Inflammatory macrophage treated with lipopolysaccharide for 1 hour (primary cell): ENCODE data around the gene KCNMA1.

Experiments
- DNase-seq, 2 donors: peaks; one replicate each; pipeline ENCODE4 v3.0.0-alpha.2; 2020 to 2022

The KCNMA1 gene

DNA sequence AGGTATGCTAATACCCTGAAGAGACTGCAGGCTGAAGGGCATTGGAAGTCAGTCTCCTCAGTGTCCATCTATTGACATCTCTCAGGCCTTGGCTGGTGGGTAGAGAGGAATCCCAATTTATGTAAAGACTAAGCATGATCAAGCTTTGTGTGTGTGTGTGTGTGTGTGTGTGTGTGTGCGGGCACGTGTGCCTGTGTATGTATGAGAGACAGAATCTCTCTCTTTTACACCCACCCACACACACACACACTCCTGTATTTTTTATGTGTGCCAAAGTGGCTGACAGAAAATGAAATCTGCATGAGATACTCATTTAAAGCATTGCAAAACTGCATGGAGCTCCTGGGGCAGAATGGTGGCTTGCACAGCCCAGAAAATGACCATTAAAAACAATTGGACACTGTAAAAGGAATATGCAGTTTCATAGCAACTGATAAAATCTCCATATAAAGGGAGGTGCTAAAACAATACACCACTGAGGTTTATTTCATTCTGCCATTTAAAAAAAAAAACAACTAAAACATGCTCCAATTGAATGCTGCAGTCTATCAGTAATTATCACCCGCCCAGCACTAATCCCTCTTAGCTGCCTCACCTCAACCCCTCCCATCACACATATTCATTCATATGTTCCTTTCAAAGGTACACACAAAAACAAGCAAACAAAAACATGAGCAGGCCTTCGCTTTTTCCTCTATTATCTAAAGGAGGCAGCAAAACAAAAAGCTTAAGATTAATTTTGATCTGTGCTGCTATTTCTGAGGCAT lies 385.0 kb downstream of the KCNMA1 start:
- DNase-seq: no peak

- DNase-seq: peak in 1 of 2 donors; percentile 32
Measured at GRCh38 chr10:77251297-77252013, 386.2 kb downstream of the KCNMA1 start.

DNA sequence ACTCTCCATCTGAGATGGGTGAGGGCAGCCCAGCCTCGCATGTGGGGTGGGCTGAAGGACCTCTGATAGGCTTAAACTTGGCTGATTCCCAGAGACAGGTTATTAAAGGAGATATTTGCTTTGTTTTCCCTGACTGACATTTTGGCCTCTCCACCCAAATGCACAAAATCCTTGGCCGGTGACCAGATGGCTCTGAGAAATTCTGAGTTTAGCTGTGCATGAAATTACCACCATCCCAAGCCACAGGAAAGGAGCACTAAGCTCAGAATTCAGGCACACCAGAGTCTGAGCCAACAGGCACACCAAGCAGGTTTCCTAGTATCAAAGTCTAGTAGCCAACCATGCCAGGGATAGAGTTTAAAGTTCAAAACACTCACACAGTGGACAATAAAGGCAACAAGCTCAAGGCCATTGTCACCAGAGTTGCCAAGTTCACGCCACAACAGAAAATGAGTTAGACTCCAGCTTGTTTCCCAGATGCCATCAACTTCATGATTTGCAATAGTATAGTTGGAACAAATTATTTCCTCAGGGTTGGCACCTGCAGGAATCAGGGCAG lies 387.6 kb downstream of the KCNMA1 start:
- DNase-seq: no peak

DNA sequence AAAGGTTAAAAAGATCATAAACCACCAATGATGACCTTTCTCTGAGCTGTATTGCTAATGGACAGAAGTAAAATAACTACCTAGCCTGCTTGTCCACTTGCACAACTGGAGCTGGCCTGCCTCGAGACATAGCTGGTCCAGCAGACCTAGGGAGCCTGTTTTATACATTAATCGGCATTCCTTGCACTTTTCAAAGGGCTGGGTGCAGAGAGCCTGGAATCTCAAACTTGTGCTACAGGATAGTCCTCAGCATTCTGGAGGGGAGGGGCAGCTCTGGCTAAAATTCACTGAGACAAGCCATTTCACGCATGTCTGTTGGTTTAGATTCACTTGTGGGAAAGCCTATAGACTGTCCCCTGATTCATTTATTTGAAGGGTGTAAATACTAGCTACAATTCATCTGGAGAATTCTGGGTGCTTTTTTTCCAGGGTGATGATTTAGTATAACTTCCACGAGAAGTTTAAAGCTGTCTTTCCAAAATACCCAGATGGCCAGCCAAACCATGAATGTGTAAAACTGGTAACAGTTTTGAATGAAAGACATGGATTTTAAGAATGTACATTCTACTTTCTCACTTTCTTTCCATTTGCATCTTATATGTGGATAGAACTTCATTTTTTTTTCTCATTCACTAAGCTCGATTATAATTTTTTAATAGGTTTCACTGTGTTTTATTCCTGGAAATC lies 389.4 kb downstream of the KCNMA1 start:
- no peak for DNase-seq

- DNase-seq: peak; percentile 57 to 80
Measured at GRCh38 chr10:77247031-77247990, 390.3 kb downstream of the KCNMA1 start.

- DNase-seq: peak; percentile 87 to 94
Measured at GRCh38 chr10:77245953-77246352, 391.7 kb downstream of the KCNMA1 start.

DNA sequence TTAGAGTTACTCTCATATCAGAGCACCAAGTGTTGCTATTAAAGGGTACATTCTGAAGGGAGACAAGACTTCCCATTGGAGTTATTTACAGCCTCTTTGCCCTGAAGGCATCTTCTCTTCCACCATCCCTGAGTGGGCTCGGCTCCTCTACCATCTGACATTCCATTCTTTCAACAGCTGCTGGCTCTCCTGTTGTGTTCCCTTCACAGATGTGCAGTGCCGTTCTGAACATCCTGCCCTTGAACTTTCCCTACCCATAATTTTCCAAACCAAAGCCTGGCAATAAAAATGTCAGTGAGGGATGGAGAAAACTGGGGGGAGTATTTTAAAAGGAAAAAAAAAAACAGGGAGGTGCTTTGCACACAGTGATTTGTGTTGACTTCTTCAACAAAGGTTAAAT lies 392.9 kb downstream of the KCNMA1 start:
- no peak for DNase-seq

DNA sequence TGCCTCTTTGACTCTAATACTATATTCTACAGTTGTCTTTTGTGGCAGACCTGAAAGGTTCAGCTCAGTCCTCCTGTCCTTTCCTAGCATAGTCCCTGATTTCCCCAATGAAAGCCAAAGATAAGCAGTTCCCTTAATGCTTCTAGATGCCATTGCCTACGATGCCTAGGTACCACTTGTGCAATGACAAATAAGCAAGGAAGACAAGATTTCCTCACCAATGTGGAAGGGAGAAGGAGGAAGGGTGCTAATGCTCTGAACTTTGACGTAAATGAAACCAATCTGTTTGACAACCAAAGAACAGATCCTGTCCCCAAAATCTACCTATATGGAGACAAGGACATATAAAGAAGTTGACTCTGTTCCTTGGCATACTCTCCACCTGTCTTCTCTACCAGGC lies 393.3 kb downstream of the KCNMA1 start:
- DNase-seq: peak in 1 of 2 donors; percentile 36

DNA sequence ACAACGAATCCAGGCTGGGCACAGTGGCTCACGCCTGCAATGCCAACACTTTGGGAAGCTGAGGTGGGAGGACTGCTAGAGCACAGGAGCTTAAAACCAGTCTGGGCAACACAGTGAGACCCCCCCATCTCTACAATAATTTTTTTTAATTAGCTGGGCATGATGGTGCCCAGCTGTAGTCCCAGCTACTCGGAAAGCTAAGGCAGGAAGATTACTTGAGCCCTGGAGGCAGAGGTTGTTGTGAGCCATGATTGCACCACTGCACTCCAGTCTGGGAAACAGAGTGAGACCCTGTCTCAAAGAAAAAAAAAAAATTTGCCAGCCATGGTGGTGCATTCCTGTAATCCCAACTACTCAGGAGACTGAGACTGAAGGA lies 396.3 kb downstream of the KCNMA1 start:
- no peak for DNase-seq

DNA sequence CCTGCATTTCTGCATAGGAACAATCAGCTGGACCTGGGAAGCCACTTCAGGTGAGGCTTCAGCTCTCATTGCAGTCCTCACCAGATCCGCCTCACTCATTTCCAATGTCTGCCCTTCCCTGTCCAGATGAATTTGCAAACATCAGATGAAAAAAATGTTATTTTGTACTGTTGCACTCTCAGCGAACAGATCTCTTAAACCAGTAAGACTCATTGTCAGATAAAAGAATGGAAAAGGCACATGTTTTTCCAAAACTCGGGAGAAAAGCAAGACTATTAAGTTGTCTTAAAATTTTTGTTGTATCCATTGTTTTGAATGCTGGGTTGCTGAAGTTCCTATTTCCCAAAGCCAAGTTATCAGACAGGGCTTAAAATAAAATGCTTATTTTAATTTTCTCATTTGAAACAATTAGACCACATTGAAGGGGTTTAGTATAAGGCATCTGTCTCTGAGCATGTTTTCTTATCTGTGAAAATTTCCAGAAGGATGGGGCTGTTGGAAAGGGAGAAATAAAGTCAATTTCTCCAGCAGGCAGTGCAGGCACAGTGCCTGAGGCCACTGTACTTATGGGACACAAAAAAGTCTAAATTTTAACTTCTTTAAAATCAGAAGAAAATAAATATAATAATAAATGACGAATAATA lies 396.8 kb downstream of the KCNMA1 start:
- no peak for DNase-seq

- DNase-seq: no peak
Measured at GRCh38 chr10:77240041-77240652, 397.5 kb downstream of the KCNMA1 start.

DNA sequence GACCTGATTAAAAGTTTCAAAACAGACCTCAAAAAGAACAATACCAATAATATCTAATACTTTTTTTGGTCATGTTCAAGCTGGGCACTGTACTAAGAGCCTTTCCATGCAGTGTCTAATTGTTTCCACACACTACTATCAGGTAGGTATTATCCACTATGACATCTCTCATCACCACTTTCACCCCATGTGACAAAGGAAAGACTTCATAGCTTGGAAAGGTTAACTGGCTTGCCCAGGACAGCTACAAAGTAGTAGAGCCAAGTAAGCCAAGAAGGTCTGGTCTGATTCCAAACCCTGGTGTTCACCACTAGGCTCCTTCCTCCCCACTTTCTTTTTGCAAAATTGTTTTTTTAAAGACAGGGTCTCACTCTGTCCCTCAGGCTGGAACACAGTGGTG lies 400.5 kb downstream of the KCNMA1 start:
- no peak for DNase-seq

GRCh38 chr10:77236700-77237099 lies 400.9 kb downstream of the KCNMA1 start:
- no peak for DNase-seq

- DNase-seq: no peak
Measured at GRCh38 chr10:77236029-77236428, 401.6 kb downstream of the KCNMA1 start.

DNA sequence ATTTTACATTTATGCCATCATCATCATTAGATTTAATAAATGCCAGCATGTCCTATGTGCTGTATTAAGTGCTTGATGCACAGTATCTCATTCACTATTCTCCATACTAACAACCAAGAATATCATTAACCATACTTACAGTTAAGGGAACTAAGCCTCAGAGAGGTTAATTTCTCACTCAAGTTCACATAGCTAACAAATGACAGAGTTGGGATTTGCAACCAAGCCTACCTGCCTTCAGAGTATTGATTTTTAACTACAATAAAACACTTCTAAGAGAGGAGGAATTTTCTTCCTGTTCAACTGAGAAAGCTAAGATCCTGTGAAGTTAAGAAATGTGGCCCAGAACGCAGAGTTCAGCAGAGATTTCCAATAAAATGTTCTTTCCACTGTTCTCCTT lies 403.0 kb downstream of the KCNMA1 start:
- no peak for DNase-seq

DNA sequence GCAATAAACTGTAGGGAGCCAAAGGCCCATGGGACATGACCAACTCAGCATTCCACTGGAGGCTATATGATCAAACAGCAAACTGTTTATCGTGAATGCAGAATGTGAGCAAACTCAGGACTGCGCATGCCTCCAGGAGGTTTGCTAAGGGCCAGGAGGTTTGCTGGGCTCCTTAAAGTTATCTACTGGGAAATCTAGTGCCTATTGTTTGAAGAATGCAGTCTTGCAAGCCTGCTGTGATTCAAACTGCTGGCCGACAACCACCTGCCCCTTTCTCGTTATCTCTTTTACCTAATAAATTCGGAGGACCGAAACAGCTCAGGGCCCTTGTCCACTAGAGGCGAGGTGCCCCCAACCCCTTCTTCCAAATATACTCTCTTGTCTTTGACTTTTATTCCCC lies 404.1 kb downstream of the KCNMA1 start:
- DNase-seq: no peak

GRCh38 chr10:77231884-77232610 lies 405.6 kb downstream of the KCNMA1 start:
- DNase-seq: no peak

- DNase-seq: no peak
Measured at GRCh38 chr10:77231375-77231774, 406.2 kb downstream of the KCNMA1 start.

DNA sequence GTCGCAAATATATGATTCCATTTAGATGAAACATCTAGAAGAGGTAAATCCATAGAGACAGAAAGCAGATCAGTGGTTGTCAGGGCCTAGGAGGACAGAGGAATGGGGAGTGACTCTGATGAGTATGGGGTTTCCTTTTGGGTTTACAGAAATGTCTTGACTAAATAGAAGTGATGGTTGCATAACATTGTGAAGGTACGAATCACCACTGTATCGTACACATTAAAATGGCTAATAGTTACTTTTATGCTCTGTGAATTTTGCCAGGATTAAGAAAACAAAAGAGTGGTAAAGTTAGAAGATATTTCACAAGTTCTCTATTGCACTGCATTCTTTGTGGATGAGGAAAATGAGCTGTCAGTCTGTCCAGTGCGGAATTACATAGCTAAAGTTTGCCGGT lies 407.4 kb downstream of the KCNMA1 start:
- DNase-seq: no peak

DNA sequence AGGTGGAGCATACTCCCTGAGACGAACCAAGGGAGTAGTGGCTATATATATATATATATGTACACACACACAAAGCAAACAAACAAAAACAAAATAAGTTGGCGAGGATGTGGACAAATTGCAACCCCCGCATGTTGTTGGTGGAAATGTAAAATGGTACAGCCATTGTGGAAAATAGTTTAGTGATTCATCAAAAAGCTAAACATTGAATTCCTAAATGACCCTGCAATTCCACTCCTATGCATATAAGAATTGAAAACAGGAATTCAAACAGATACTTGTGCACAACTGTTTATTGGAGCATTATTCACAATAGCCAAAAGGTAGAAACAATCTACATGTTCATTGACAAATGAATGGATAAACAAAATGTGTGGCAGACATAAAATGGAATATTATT lies 407.9 kb downstream of the KCNMA1 start:
- DNase-seq: no peak

DNA sequence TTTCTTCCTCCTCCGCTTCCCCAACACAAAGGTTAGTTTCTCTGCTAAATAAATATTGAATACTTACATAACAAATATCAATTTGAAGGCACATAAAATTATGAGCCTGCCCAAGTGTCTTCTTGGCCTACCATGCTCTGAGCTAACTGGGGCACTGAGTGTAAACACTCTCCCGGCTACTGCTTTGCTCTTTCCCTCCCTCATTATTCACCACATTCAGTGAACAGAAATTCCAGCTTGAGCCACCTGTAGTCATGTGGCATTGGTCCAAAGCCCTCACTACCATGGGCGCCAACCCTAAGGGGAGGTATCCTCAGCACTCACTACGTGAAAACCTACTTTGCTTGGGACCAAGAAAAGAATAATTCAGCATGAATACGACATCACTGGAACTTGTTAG lies 409.0 kb downstream of the KCNMA1 start:
- no peak for DNase-seq
